H54 (cell line): ENCODE measurements around the gene KRTAP17-1.
"Not testable (repeated sequence)": the region's sequence is repeated elsewhere in the genome, so short reads cannot be mapped to it uniquely, and the experiment has no call there.

Experiments
- DNase-seq: peaks from one replicate; pipeline ENCODE4 v3.0.0; 2011; ENCODE audit warnings: low spot score, mixed read lengths; ENCODE audit not compliant: insufficient read length
- FAIRE-seq: peaks from 3 replicates; lab custom pipeline; 2011; peaks lifted over from hg19 to GRCh38; lab: Jason Lieb, UNC
- POLR2A ChIP-seq: IDR thresholded peaks from 2 replicates; pipeline ENCODE4 v1.6.1; 2011; ENCODE audit warnings: low read depth, mild to moderate bottlenecking, low read length

KRTAP17-1 gene, protein sequence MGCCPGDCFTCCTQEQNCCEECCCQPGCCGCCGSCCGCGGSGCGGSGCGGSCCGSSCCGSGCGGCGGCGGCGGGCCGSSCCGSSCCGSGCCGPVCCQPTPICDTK

DNA sequence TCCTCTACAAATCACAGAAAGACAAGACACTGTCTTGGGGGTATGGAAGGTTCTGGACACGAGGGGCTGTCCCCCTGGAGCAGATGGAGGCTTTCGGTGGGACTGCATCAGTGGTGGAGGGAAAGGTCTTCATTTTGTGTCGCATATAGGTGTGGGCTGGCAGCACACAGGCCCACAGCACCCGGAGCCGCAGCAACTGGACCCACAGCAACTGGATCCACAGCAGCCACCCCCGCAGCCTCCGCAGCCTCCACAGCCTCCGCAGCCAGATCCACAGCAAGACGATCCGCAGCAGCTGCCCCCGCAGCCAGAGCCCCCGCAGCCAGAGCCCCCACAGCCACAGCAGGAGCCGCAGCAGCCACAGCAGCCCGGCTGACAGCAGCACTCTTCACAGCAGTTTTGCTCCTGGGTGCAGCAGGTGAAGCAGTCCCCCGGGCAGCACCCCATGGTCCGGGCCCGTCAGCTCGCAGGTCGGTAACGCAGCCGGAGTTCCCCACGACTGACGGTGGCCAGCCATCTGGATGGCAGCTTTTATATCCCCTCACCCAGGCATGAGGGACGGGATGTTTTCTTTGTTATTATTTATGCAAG lies at the start of gene KRTAP17-1:
Gene KRTAP17-1, minus strand, starts transcription at position 507 of the 591 bp plus-strand sequence. Its CDS starts 60 bp downstream, at position 447.
- DNase-seq: no peak
- FAIRE-seq: no peak
- TF ChIP-seq POLR2A: no peak

DNA sequence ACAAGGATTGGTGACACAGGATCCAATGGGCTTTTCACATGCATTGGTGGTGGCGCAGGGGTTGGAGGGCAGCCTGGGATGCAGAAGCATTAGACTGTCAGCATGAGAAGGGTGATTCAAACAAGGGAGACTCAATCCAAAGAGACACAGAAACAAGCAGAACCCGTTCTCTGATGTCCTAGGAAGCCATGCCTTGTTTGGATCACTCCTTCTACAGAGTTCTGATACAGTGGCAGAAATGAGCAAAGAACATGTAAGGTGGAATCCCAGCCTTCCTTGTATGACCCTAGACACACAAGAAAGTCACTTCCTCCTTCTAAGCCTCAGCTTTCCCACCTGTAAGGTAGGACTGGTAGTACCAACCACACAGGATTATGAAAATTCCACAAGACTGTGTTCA lies 48.4 kb upstream of the KRTAP17-1 start:
- FAIRE-seq (no peak), DNase-seq (no peak)
- no peak for TF ChIP-seq POLR2A

DNA sequence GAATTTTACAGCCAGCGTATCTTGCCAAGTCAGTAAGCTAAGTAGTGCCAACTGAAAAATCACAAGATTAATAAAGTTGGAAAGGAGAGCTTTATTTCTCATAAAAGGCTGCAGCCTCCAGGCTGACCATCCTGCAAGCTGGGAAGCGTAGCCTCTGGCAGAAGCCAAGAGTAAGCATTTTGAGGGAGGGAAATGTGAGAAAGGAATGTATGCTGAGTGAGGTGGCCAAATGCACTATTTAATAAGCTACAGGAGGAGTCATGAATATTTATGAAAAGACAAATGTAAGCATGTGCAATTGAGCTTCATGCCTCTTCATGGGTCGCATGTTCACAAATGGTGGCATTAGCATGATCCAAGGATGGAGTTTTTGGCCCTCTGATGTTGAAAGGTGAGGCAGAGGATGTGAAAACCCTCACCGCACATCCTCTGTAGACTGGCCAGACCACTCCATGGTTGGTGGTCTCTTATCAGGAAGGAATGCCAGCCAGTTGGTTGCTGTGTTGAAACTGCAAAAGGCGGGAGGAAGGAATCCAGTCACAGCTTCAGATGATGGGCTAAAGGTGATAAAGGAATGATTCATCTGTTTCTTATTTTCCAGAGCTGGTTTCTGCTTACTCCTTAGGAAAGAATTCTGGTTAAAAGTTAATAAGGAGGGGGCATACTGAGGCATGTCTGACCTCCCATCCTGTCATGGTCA lies 44.9 kb upstream of the KRTAP17-1 start:
- FAIRE-seq: no peak
- no peak for DNase-seq
- TF ChIP-seq POLR2A: no peak

DNA sequence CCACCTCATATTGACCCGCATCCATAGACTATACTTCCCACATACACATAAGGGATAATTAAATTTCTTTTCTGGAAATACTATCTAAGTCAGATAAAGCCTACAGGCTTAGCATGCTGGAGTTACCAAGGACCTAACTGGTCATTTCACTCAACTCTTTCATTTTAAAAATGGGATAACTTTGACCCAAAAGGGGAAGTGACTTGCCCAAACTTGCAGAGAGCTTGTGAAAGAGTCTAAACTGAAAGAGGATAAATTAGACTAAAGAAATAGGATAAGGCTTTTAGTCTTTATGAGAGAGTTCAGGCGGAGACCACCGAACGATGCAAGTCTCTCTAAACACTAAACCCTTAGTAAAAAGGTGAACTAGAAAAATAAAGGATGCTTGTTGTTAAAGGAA lies 39.0 kb upstream of the KRTAP17-1 start:
- DNase-seq: no peak
- FAIRE-seq: no peak
- no peak for TF ChIP-seq POLR2A

DNA sequence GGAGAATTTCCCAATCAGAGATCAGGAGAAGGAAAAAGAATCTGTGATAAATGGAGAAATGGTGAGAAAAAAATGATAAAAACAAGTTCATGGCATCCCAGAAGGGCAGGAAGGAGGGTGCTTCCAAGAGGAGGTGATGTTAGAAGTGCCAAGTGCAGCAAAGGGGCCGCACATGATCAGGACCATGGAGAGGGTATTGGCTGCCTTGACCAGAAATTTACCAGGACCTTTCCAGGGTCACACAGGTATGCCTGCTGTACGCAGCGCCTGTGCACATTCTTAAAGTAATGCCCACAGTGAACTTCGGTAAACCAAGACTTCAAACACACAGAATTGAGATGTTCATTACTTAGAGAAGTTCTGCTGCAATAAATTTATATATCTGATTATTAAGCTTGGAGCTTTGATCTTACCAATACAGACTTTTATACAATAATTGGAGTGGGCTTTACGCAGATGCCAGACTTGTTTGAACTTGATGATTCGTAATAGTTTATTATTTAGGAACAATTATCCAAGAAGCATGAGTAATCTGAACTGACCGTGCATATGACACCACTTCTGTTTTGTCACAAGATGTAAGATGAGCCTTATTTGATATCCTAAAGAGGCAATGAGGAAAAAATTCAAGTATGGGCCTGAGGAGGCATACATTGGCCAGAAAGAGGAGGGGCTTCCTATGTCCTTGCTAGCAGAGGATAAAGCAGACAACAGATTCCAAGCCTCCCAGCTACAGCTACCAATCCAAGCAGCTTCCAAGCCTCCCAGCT lies 37.3 kb upstream of the KRTAP17-1 start:
- TF ChIP-seq POLR2A: no peak
- no peak for FAIRE-seq
- no peak for DNase-seq

DNA sequence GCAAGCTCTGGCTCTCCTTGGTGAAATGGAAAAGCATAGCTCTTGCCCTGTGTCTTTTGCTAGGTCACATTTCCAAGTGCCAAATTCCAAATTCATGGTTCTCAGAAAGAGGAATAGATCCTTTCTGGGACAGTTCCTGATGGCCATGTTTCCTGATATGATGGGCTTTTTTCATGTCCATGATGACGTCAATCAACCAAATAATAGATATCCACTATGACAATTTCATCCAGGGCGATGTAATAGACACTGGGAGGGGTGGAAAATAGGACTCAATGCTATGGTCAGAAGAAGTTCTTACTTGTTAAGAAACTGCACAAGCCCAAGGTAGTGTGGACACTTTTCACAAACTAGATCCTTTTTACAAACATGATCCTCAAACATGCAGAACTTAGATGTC lies 35.7 kb upstream of the KRTAP17-1 start:
- no peak for TF ChIP-seq POLR2A
- no peak for DNase-seq
- FAIRE-seq: no peak

DNA sequence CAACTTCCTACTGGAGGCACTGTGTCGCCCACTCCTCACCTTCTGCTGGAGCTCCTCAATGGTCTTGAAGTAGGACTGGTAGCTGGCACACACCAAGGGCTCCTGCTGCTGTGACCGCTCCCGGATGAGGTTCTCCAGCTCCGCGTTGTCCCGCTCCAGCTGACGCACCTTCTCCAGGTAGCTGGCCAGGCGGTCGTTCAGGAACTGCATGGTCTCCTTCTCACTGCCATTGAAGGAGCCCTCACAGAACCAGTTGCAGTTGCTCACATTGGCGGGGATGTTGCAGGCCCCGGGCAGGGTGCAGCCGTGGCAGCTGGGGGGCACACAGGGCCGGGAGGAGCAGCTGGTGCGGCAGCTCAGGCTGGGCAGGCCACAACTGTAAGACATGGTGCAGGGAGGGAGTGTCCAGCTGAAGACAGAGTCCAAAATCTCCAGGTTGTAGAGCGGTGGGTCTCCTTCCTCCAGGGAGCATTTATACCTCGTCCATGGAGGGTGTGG lies 34.9 kb upstream of the KRTAP17-1 start, which contains the start of gene KRT33A:
Gene KRT33A, minus strand, starts transcription at position 448 of the 498 bp plus-strand sequence. Its CDS starts 61 bp downstream, at position 387.
- not testable (repeated sequence) for FAIRE-seq, DNase-seq

DNA sequence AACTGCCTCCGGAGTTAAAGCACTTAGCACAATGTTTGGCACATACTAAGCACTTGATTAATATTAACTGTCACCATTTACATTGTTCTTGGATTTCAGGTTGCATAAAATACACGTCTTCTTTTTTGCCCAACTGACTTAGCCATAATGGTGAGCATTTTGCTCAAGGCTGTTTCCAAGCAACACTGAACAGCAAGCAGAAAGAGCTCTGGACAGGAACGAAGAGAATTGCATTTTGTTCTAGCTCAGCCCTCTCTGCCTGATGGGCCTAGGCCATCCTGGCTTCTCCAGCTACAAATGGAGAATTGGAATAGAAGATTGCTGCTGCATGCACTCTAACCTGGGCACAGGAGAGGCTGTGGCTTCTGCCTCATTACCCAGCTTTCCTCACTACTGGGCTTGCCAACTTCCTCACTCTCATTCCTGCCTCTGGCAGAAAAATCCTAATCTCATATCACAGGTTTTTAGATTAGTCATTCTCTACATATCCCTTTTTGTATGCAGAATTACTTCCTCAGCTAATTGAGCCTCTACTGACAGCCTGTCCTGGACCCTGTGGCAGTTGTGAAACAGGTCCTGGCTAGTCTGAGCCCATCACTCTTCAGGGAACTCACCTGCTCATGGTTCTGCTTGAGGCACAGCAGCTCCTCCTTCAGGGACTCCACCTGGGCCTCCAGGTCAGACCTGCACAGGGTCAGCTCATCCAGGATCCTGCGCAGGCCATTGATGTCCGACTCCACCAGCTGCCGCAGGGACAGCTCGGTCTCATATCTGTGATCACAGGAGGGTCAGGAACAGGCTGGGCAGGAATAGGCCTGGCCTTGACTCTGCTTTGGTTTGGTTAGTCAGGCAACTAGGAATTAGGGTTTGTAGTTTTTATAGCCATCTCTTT lies 32.6 kb upstream of the KRTAP17-1 start:
- no peak for TF ChIP-seq POLR2A
- FAIRE-seq (no peak), DNase-seq (no peak)

DNA sequence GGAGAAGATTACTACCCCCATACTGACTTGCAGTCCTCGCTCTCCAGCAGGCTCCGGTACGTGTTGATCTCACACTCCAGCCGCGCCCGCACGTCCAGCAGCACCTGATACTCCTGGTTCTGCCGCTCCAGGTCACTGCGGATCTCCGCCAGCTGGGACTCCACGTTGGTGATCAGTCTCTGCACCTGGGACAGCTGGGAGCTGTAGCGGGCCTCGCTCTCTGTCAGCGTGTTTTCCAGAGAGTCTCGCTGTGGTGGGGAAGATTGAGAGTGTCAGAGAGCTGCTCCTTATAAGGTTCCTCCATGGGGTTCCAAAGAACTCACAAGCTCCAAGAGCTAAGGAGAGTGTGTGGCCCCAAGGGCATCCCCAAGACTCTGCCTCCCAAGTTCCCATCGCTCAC lies 30.9 kb upstream of the KRTAP17-1 start:
- DNase-seq, FAIRE-seq: not testable (repeated sequence)

DNA sequence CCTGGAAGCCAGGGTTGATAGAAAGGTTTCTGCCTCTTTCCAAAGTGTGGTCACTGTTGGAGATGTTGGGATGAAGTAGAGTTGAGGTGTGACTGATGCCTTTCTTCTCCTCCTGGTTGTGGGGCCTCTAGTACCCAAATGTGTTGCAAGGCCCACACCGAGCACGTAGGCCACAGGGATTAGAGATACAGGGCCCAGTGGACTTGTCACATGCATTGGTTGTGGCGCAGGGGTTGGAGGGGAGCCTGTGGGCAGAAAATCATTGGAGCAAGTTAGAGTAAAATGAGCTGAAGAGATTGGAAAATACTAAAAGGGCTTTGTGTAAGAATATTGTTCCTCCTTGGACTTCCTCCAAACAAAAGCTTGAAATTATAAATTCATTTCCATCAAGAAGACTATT lies 30.5 kb upstream of the KRTAP17-1 start:
- DNase-seq: no peak
- no peak for FAIRE-seq
- TF ChIP-seq POLR2A: no peak

DNA sequence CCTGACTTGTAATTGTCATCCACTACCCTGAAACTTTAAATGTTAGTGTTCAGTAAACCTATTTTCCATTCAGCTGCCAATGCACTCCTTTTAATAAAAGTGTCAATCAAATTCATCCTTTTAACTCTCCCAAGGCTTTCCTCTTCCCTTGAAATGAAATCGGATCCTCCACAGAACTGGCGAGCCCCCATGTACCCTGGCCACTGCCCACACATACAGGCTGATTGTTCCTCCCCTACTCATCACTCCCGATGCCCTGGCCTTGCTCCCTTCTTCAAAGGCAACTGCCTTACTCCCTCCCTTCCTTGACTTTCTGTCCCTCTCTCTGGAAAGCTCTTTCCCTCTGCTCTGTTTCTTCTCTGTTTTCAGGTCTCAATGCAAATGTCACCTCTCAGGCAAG lies 27.5 kb upstream of the KRTAP17-1 start:
- no peak for TF ChIP-seq POLR2A
- DNase-seq (no peak), FAIRE-seq (no peak)

DNA sequence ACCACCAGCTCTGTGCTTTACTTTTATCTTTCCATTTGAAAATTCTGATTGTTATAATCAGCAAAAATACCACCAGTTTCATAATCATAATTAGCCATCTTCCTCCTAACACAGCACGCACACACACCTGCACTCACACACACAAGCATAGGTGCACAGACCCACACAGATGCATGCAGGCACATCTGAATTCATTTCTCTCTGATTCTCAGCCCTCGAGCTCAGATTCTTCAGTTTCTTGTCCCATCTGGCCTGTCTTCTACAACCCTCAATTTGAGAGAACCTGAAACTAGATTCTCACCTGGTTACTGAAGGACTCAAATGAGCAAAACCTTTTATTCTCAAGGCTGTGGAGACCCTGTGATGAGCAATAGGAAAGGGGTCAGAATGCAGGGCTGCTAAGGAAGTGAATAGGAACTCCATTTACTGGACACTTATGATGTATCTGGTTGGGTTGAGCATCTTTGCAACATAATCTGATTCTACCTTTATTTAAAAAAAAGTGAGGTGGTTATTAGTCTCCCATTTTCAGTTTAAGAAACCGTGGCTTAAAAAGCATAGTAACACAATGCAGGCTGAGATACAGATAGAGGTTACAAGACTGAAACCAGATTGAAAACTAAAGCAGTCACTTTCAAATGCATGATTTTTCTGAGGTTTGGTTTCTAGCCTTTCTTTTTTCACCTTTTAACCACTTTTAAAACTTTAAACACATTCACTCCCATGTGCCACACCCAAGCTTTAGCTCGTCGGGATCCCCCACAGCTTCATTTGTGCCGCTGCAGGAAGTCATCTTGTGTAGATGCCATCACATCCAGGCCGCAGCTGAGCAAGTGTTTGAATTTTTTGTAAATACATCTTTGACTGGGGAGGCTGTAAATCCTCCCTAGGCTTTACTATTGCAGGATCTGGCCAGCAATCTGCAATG lies 25.7 kb upstream of the KRTAP17-1 start:
- no peak for FAIRE-seq

More for the DNA sequence above, 25.7 kb upstream of the KRTAP17-1 start:
- no peak for TF ChIP-seq POLR2A
- DNase-seq: no peak
